Chondrocyte (in vitro differentiated cells): Measurements from ENCODE around the gene TLE5. TPM values are rescaled to one million over a fixed set of nuclear protein-coding genes. Genes with fewer than 3 reads are reported as not detected.
A peak's percentile ranks its signal among the peaks of the same experiment; 100 is the strongest.

Experiments
- DNase-seq: peaks from one replicate; pipeline ENCODE4 v3.0.0; 2021; ENCODE audit warnings: mixed read lengths, low spot score
- H3K27ac Mint-ChIP-seq: one replicate; pipeline ENCODE4 v1.8.0; 2021; ENCODE audit warnings: mild to moderate bottlenecking, moderate library complexity, mixed read lengths; ENCODE audit not compliant: unreplicated experiment
- H3K27me3 Mint-ChIP-seq: 2 replicates; pipeline ENCODE4 v1.8.0; 2021; ENCODE audit warnings: low read depth, mixed read lengths
- H3K36me3 Mint-ChIP-seq: 2 replicates; pipeline ENCODE4 v1.8.0; 2021; ENCODE audit warnings: low read depth, mixed read lengths
- H3K4me1 Mint-ChIP-seq: 2 replicates; pipeline ENCODE4 v1.8.0; 2021; ENCODE audit warnings: low read depth, mild to moderate bottlenecking, mixed read lengths
- H3K4me3 Mint-ChIP-seq: one replicate; pipeline ENCODE4 v1.8.0; 2021; ENCODE audit warnings: mild to moderate bottlenecking, moderate library complexity, mixed read lengths; ENCODE audit not compliant: unreplicated experiment
- H3K9me3 Mint-ChIP-seq: 2 replicates; pipeline ENCODE4 v1.8.0; 2021; ENCODE audit warnings: low read depth, mixed read lengths
- CTCF ChIP-seq: fragments of 200-600 bp; sonication (generic); IDR thresholded peaks from 2 replicates; pipeline ENCODE4 v1.5.0; 2021; ENCODE audit warnings: antibody characterized with exemption, mild to moderate bottlenecking, moderate library complexity
- total RNA-seq: library from RNA; stranded (reverse); gene quantifications from 3 replicates; pipeline ENCODE4 v1.2.1, GENCODE V29; 2021

Gene TLE5
- total RNA-seq, 1 donor from 2014 or later = 303 TPM

- no peak overlapping the region for H3K4me3 Mint-ChIP-seq
- H3K9me3 Mint-ChIP-seq = no peaks in the 10 kb centered on the region
- no peak overlapping the region for H3K27ac Mint-ChIP-seq
- H3K27me3 Mint-ChIP-seq = peaks cover 14% of the 10 kb centered on the region
- no peaks in the 10 kb centered on the region for H3K36me3 Mint-ChIP-seq
- no peak for DNase-seq
- H3K4me1 Mint-ChIP-seq = peaks cover 4% of the 10 kb centered on the region
- no peak for TF ChIP-seq CTCF
Observed at GRCh38 chr19:3020321-3020960, 41.9 kb downstream of the TLE5 start.

GRCh38 chr19:3019211-3019854 lies 43.0 kb downstream of the TLE5 start:
- DNase-seq = no peak
- peaks cover 4% of the 10 kb centered on the region for H3K4me1 Mint-ChIP-seq
- TF ChIP-seq CTCF = no peak
- H3K27me3 Mint-ChIP-seq = peaks cover 9% of the 10 kb centered on the region
- peak overlapping the region; percentile 28 for H3K27ac Mint-ChIP-seq
- H3K36me3 Mint-ChIP-seq = no peaks in the 10 kb centered on the region
- H3K4me3 Mint-ChIP-seq = no peak overlapping the region
- H3K9me3 Mint-ChIP-seq = no peaks in the 10 kb centered on the region

GRCh38 chr19:3017923-3018322 lies 44.4 kb downstream of the TLE5 start:
- no peak overlapping the region for H3K4me3 Mint-ChIP-seq
- no peaks in the 10 kb centered on the region for H3K9me3 Mint-ChIP-seq
- no peak for TF ChIP-seq CTCF
- H3K36me3 Mint-ChIP-seq = no peaks in the 10 kb centered on the region
- peaks cover 6% of the 10 kb centered on the region for H3K27me3 Mint-ChIP-seq
- H3K27ac Mint-ChIP-seq = no peak overlapping the region
- H3K4me1 Mint-ChIP-seq = peaks cover 4% of the 10 kb centered on the region
- no peak for DNase-seq

GRCh38 chr19:3015126-3016057 lies 46.9 kb downstream of the TLE5 start:
- H3K36me3 Mint-ChIP-seq = peaks cover 2% of the 10 kb centered on the region
- no peak overlapping the region for H3K4me3 Mint-ChIP-seq

More at GRCh38 chr19:3015126-3016057, 46.9 kb downstream of the TLE5 start:
- H3K27ac Mint-ChIP-seq = no peak overlapping the region
- TF ChIP-seq CTCF = no peak
- peaks cover 3% of the 10 kb centered on the region for H3K27me3 Mint-ChIP-seq
- no peak for DNase-seq
- H3K9me3 Mint-ChIP-seq = no peaks in the 10 kb centered on the region
- peaks cover 2% of the 10 kb centered on the region for H3K4me1 Mint-ChIP-seq
